SIG-M5 treated with dmso at 0.1 percent for 504 hours (cell line): ENCODE data around the gene TRIP12.
"Not testable (repeated sequence)": the region's sequence is repeated elsewhere in the genome, so short reads cannot be mapped to it uniquely, and the experiment has no call there.

Source experiments
- DNase-seq: peaks from one replicate; lab custom pipeline; 2025; ENCODE audit not compliant: unreplicated experiment; lab: John Stamatoyannopoulos, UW

Gene TRIP12

DNA sequence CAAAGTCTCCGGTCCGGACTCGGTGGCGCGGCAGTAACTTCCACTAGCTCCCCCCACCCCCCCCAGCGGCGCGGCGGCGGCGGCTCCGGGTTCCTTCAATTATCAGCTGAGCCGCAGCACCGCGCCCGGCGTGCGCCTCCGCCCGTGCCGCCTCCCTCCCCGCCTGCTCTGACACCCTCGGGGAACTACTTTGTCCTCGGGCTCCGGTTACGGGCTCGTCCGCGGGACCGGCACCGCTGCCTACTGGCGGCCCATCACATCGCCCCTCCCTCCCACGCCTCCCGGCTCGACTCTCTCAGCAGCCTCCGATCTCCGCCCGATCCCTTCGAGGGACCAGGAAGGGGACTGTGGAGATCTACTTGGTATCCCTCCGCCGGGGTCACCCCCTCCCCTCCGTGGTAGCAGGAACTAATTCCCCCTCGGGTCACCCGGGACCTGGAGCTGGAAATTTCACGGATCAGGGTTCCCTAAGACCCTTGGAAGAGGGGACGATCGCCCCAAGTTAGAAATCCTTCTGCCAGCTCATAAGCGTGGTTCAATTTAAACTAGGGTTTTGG lies at the start of gene TRIP12:
TSS of gene TRIP12 (minus strand) at position 118 of the 557 bp plus-strand sequence. CDS start 41,930 bp downstream, outside the sequence.
- DNase-seq, result peak; percentile 94

DNA sequence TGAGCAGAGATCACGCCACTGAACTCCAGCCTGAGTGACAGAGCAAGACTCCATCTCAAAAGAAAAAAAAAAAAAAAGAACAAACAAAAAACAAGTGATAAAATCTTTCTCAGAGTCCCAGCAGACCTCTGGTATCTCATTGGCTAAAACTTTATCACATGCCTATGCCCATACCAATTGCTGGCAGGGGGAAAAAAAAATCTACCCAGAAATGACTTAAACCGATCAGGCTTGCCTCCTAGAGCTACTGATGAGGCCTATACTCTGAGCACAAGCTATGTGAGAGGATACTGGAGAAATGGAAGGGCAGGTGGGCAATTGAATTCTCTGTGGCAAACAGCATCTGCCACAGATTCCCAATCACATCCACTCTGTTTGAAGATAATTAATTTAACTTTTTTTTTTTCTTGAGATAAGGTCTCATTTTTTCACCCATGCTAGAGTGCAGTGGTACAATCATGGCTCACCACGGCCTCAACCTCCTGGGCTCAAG lies 49.5 kb upstream of the TRIP12 start:
- DNase-seq, result no peak

DNA sequence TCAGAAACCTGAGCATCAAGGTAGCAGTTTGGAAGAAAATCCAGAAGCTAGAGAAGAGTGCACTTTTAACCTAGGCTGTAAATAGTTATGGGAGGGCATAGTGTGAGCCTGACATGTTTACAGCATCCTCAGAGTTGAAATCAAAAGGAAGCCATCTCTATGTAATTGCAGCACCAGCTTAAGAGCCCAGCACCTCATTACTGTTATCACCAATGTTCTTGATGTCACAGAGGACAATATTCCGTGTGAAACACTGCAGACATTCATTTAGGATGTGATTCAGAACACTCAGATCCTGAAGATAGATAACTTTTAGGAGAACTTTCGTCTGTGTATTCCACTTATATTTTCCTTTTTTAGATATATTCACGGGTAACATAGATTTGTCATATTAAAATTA lies 48.6 kb upstream of the TRIP12 start:
- no peak for DNase-seq

DNA sequence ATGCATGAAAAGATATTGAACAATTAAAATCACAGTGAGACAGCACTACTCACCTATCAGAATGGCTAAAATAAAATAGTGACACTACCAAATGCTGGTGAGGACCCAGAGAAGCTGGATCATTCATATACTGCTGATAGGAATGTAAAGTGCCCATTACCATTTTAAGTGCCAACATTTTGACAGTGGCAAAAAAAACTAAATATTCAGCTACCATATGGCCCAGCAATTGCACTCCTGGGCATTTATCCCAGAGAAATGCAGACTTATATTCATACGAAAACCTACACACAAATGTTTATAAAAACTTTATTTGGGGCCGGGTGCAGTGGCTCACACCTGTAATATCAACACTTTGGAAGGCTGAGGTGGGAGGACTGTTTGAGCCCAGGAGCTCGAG lies 48.1 kb upstream of the TRIP12 start:
- DNase-seq, result no peak

DNA sequence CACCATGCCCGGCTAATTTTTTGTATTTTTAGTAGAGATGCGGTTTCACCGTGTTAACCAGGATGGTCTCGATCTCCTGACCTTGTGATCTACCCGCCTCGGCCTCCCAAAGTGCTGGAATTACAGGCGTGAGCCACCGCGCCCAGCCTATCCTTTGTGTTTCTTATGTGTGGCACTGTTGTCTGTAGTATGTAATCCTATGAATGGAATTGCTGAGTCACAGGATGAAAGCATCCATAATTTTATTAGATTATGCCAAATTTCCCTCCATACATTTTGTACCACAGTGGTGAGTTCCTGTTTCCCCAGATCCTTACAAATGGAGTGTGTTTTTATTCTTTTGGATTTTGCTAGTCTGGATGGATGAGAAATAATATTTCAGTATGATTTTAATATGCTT lies 41.8 kb upstream of the TRIP12 start:
- not testable (repeated sequence) for DNase-seq

DNA sequence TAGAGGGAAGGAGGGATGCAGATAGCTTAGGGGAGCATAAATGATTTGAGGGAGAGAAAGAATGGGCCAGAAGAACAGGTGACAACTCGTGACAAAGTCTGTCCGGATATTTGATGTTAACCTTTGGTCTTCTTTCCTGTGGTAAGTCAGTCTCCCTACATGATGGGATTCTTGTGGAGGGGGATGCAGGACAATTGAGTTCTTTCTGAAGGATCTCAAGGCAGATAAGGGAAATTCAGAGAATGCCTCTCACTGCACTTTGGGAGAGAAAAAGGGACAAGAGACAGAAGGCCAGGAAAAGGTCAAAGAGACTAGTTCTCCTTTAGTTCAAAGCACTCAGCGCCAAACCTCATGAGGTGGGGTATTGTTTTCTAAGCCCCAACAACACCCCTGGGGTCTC lies 34.7 kb upstream of the TRIP12 start:
- DNase-seq, result no peak

DNA sequence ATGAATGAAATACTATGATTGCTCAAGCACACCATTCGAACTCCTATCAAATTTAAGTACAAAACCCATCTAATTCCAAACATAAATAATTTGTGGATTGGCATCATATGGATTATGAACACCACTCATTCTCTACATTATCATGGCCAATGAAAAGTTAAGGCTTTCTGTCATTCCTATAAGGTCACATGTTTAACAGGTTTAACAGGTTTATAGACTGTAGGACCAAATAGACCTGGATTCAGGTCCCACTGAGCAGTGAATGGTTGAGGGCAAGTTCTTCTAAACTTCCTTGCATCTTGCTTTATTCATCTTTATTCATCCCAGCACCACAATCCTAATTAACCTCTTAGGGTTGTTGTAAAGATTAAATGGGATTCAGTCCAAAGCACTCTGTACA lies 33.9 kb upstream of the TRIP12 start:
- peak; percentile 7 for DNase-seq

DNA sequence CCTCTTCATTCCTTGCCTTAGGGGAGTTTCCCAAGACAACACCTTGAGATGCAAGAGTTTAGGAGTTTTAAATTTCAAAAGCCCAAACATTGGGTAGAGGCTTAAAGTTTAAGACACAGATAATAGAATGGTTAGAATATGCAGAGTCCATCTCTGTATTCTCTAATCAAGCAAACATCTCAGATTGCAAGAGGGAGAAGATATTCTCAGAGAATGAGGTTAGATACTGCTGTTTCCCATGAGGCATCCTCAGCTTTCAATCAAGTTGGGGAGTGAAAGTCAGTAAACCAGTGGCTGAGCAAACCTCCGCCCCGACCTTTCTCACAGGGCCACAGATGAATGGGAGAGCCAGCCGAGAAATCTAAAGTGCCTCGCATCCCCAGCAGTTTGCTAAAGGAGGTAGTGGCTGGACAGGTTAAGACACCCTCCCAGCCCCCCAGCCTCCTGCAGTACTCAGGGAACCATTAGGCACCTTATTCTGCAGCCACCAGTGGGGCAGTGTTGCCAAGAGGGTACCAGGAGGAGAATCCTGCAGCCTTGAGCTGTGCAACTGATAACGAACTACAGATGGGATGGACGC lies 30.5 kb upstream of the TRIP12 start:
- DNase-seq, result no peak

DNA sequence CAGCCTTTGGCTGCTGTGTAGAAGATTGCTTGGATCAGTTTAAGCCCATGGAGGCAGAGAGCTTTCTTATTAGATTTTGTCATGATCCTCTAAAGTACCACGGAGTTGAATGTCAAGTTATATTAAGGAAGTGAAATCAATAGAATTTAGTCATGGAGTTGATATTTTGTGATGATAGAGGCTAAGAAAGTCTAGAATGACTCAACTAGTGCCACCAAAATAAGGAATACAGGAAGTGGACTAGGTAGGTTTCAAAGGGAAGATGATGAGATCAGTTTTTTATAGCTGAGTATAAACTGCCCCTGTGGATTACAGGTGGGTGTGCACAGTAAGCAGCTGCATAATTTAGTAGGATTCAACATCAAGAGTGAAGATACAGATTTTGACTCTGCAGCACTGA lies 25.7 kb upstream of the TRIP12 start:
- DNase-seq, result peak; percentile 43

DNA sequence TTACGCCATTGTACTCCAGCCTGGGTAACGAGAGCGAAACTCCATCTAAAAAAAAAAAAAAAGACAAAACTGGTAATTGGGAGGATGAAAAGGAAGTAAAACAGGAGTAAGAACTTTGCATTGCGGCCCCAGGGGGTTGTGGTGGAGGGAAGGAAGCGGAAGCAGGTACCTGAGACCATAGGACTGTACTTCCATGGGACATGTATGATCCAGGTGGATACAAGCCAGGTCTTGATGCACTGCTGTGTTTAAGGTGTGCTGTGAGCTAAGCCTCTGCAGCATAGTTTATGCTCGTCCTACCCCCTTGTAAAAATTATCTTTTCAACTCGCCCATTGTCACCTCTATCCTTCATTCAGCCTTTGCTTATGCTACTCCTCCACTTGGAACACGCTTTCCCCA lies 24.2 kb upstream of the TRIP12 start:
- DNase-seq, result no peak

DNA sequence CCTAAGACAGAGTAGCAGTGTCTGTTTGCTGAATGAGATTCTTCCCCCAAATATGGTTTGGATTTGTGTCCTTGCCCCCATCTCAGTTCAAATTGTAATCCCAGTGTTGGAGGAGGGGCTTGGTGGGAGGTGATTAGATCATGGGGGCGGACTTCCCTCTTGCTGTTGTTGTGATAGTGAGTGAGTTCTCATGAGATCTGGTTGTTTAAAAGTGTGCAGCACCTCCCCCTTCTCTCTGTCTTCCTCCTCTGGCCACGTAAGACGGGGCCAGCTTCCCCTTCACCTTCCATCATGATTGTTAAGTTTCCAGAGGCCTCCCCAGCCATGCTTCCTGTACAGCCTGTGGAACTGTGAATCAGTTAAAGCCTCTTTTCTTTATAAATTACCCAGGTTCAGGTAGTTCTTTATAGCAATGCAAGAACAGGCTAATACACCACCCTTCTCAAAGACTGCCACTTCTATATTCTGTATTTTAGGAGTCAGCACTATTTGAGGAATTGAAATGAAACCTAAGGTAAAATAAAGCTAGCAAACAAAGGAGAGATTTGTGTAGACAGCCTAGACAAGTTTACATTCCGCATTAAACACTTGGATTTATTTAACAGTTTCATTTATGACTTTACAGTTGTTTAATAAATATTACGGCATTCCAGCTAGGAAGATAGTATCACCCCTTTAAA lies 22.1 kb upstream of the TRIP12 start:
- no peak for DNase-seq

DNA sequence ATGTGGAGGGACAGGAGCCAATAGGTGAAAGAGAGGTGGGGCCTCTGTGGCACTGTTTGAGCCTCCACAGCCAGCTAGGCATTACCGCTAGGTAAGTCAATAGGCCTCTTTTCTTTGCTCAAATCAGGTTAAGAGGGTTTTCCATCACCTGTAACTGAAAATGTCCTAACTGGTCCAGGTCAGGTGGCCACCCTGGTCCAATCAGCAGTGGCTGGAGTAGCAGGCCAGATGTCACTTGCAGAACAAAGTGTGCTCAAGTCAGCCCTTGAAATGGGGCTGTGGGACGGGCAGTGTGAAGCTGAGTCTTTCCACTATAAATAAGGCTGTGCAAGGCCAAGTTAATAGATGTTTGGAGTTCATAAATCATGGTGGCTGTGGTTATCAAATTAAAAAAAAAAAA lies 21.4 kb upstream of the TRIP12 start:
- no peak for DNase-seq

DNA sequence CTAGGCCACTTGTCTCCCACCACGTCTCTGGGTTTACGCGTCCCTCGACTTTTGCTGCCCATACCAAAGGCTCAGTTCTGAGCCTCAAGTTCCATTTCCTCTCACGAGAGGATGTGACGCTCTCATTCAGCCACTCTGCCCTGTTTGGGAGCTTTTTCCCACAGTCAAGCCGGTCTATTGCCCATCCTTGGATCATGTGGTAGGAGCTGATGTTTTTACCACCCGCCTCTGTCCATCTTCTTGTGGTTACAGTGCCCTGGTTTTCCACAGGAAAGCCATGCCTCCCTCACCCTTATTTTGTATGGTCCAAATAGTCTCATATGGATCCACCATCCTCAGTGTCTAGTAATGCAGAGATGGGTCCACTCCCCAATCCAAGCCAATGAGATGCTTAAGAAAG lies 20.9 kb upstream of the TRIP12 start:
- no peak for DNase-seq

DNA sequence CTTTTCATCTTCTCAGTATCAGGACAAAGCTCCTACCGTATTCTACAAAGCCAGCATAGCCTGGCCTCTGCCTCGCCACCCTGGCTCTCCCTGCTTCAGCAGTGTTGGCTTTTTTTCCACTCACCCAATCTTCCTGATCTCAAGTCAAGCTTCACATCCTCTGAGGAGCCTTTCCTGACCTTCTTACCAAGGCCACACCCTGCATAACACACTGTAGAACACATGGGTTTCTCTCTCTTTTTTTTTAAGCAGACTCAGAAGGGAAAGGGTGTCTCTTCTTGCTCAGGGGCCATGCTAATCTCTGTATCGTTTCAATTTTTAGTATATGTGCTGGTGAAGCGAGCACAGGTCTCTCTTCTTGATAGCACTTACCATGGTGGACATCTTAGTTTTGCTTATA lies 15.7 kb upstream of the TRIP12 start:
- no peak for DNase-seq

DNA sequence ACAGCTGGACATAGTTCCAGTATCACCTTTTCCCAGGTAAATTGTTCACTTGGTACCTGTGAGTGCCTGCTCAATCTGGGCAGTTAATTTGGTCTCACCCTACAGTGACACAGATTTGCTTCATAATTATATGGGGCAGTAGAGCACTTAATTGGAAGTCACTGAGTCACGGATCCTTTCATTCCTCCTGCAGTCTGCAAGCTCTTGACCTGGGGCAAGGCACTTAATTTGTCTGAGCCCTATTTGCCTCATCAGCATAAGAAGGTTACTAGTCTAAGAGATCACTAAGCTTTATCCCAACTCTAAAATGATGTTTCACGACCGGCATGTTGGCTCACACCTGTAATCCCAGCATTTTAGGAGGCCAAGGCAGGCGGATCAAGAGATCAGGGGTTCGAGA lies 9.4 kb upstream of the TRIP12 start:
- DNase-seq, result no peak

DNA sequence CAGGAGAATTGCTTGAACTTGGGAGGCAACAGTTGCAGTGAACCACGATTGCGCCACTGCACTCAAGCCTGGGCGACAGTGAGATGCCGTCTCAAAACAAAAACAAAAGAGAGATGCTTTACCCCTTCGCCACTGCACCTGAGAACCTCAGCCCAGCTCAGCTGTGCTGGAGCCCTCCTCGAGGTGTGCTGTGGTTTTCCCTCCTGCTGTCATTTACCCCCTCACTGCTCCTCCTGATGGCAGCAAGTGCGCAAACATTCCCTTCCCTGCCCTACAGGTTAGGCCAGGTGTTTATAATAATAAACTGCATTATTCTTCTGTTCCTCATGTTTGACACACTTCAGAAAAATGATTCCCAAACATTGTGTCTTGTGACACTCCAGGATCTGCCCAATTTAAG lies 8.8 kb upstream of the TRIP12 start:
- peak; percentile 13 for DNase-seq

DNA sequence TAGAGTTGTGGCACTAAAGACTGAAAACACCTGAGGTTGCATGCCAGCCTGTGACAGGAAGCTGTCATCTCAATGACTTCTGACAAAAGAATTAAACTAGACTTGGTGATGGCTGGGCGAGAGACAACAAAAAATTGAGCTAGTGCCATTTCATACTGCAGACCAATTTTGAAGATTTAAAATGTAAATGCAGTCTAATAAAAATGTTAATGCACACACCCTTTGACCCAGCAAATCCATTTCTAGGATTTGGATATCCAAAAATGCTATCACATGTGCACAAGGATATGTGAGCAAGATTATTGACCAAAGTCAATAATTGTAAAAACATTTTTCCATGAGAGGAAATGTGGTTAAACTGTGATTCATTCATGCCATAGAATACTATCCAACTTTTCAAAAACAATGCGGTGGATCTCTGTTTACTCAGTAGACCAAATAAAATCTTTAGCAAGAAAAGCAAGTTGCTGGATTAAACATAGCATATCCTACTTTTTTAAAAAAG lies 6.1 kb upstream of the TRIP12 start:
- no peak for DNase-seq

DNA sequence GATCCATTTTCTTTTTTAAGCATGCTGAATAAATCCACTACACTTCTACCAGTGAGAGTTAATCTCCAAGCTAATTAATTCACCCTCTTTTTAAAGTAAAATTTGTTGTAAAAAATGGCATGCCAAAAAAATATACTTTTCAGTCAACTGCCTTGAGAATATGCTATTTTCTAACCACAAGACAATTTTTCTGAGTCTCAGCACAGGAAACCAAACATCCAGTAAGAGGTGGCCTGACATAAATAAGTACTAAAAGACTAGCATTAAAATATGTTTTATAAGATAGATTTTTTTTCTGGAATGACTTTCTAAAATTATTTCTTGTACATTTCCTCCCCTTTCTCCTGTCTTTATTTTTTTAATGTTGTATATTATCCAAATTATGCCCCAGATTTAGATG lies 3.4 kb upstream of the TRIP12 start:
- no peak for DNase-seq

DNA sequence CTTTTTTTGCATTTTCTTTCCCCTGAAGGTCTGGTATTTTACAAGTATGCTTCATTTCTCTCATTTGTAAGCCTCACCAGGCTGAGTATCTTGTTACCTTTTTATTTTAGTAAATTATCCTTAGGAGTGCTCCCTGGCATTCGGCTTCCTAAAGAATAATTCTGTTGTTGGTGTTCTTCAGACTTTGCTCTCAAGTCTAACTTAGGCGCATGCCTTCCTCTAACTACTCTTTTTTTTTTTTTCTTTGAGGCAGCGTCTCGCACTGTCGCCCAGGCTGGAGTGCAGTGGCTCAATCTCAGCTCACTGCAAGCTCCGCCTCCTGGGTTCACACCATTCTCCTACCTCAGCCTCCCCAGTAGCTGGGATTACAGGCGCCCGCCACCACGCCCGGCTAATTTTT lies 2.7 kb upstream of the TRIP12 start:
- not testable (repeated sequence) for DNase-seq

DNA sequence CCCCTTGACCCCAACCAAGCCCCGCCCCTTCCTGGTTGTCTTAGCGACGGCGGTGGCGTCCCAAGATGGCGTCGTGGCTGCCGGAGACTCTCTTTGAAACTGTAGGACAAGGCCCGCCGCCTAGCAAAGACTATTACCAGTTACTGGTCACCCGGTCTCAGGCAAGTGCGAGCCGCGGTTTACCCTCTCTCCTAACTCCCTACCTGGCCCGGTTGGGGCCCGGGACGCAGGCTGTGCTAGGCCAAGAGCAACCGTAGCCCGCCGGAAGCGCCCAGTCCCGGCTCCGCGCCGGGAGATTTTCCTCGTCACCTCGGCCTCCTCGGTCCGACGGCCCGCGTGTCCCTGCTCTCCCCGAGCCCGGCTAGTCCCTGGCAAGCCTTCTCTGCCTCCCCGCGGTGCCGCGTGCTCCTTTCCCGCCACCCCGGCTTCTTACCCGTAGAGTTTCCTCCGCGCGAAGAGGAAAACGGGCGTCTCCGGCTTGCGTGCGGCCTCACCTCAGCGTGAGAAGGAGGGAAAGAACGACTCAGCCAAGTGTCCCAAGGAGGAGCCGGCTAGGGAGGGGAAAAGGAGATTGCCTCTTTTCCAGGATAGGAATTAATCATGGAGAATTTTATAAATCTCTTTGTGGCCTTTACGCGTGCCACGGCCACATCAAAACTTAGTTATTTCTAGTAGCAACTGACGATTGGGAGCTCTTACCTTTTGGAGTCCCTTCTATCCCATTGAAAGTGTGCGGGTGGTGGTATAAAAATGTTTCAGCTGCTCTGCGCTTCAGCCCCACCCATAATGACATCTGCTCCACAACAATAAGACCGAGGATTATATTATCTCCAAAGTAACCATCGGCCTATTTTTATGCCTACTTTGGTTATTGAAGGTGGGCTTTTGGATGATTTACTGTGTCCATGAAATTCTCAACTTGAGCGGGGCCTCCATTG lies 909 bp upstream of the TRIP12 start, which contains the start of gene FBXO36:
TSS of gene FBXO36 (plus strand) at position 55 of the 938 bp plus-strand sequence. CDS start at position 66, 11 bp downstream.
- DNase-seq, result peak; percentile 91
